Osteocyte (in vitro differentiated cells): ENCODE measurements around the gene GJB3. TPM values are rescaled to one million over a fixed set of nuclear protein-coding genes. Genes with fewer than 3 reads are reported as not detected.
"Not testable (repeated sequence)": the region's sequence is repeated elsewhere in the genome, so short reads cannot be mapped to it uniquely, and the experiment has no call there.

Experiments used
- DNase-seq: peaks from one replicate; pipeline ENCODE4 v3.0.0; 2021; ENCODE audit warnings: mixed read lengths; ENCODE audit not compliant: unreplicated experiment; ENCODE audit errors: extremely low spot score
- H3K27ac Mint-ChIP-seq: one replicate; pipeline ENCODE4 v1.8.0; 2021; ENCODE audit warnings: mild to moderate bottlenecking, mixed read lengths; ENCODE audit not compliant: unreplicated experiment
- H3K27me3 Mint-ChIP-seq: one replicate; pipeline ENCODE4 v1.8.0; 2021; ENCODE audit warnings: mixed read lengths; ENCODE audit not compliant: unreplicated experiment
- H3K36me3 Mint-ChIP-seq: one replicate; pipeline ENCODE4 v1.8.0; 2021; ENCODE audit warnings: mixed read lengths; ENCODE audit not compliant: unreplicated experiment
- H3K4me1 Mint-ChIP-seq: one replicate; pipeline ENCODE4 v1.8.0; 2021; ENCODE audit warnings: mixed read lengths; ENCODE audit not compliant: unreplicated experiment
- H3K4me3 Mint-ChIP-seq: one replicate; pipeline ENCODE4 v1.8.0; 2021; ENCODE audit warnings: mild to moderate bottlenecking, moderate library complexity, mixed read lengths; ENCODE audit not compliant: unreplicated experiment
- H3K9me3 Mint-ChIP-seq: one replicate; pipeline ENCODE4 v1.8.0; 2021; ENCODE audit warnings: mixed read lengths; ENCODE audit not compliant: unreplicated experiment
- CTCF ChIP-seq: fragments of 200-600 bp; sonication (generic); IDR thresholded peaks from 2 replicates; pipeline ENCODE4 v1.5.0; 2021; ENCODE audit warnings: antibody characterized with exemption, mild to moderate bottlenecking, moderate library complexity
- total RNA-seq: library from RNA; stranded (reverse); gene quantifications from 2 replicates; pipeline ENCODE4 v1.2.1, GENCODE V29; 2021

Gene GJB3
- total RNA-seq, 1 donor from 2014 or later = not detected

GRCh38 chr1:34770891-34771504 lies 10.0 kb upstream of the GJB3 start:
- Mint-ChIP-seq H3K9me3 (no peaks in the 10 kb centered on the region), H3K27me3 (no peaks in the 10 kb centered on the region), H3K4me1 (no peaks in the 10 kb centered on the region), H3K36me3 (no peaks in the 10 kb centered on the region), H3K4me3 (no peak overlapping the region), H3K27ac (no peak overlapping the region)
- DNase-seq = no peak
- TF ChIP-seq CTCF = no peak

- no peak overlapping the region for H3K27ac Mint-ChIP-seq
- H3K4me1 Mint-ChIP-seq = no peaks in the 10 kb centered on the region
- no peak overlapping the region for H3K4me3 Mint-ChIP-seq
- H3K27me3 Mint-ChIP-seq = no peaks in the 10 kb centered on the region
- no peaks in the 10 kb centered on the region for H3K36me3 Mint-ChIP-seq
- no peaks in the 10 kb centered on the region for H3K9me3 Mint-ChIP-seq
- TF ChIP-seq CTCF = no peak
- no peak for DNase-seq
These were observed 9.2 kb upstream of the GJB3 start for GRCh38 chr1:34771573-34772371.

GRCh38 chr1:34773114-34773513 lies 7.9 kb upstream of the GJB3 start:
- H3K27me3 Mint-ChIP-seq, H3K27ac Mint-ChIP-seq, H3K9me3 Mint-ChIP-seq, H3K36me3 Mint-ChIP-seq, H3K4me1 Mint-ChIP-seq, H3K4me3 Mint-ChIP-seq, DNase-seq: not testable (repeated sequence)

GRCh38 chr1:34774957-34775356 lies 6.1 kb upstream of the GJB3 start:
- no peak for TF ChIP-seq CTCF
- no peaks in the 10 kb centered on the region for H3K4me1 Mint-ChIP-seq
- H3K36me3 Mint-ChIP-seq = no peaks in the 10 kb centered on the region
- no peak for DNase-seq
- no peak overlapping the region for H3K4me3 Mint-ChIP-seq
- no peak overlapping the region for H3K27ac Mint-ChIP-seq
- H3K9me3 Mint-ChIP-seq = no peaks in the 10 kb centered on the region
- peaks cover 21% of the 10 kb centered on the region for H3K27me3 Mint-ChIP-seq

- peaks cover 2% of the 10 kb centered on the region for H3K4me1 Mint-ChIP-seq
- no peaks in the 10 kb centered on the region for H3K9me3 Mint-ChIP-seq
- H3K27ac Mint-ChIP-seq = no peak overlapping the region
- H3K4me3 Mint-ChIP-seq = no peak overlapping the region
- no peaks in the 10 kb centered on the region for H3K36me3 Mint-ChIP-seq
- no peak for DNase-seq
- H3K27me3 Mint-ChIP-seq = peaks cover 32% of the 10 kb centered on the region
- no peak for TF ChIP-seq CTCF
These were observed 4.1 kb upstream of the GJB3 start for GRCh38 chr1:34776911-34777310.
